Measurements from ENCODE around the gene DOCK8.

The DOCK8 gene

GRCh38 chr9:221989-222776, 7.5 kb downstream of the DOCK8 start:
- TF ChIP-seq CTCF (IDR thresholded peaks at IDR 0.05; ENCODE audit: low read length) (no peak), EZH2 (optimal IDR thresholded peaks at IDR 0.05; ENCODE audit: low read depth, low read length) (no peak), EZH2phosphoT487 (IDR thresholded peaks at IDR 0.05; ENCODE audit: low read length) (no peak)

GRCh38 chr9:223152-223551, 8.5 kb downstream of the DOCK8 start:
- H3K9ac ChIP-seq (ENCODE audit: low read length): no peak overlapping the region
- H3K9me3 ChIP-seq (replicated peaks; ENCODE audit: insufficient read depth, low read length): no peaks in the 10 kb centered on the region
- no peaks in the 10 kb centered on the region for H3K36me3 ChIP-seq (replicated peaks; ENCODE audit: insufficient read depth, low read length)
- no peaks in the 10 kb centered on the region for H3K27me3 ChIP-seq (replicated peaks; ENCODE audit: insufficient read depth, low read length)
- no peaks in the 10 kb centered on the region for H4K20me1 ChIP-seq (ENCODE audit: insufficient read depth, low read length)
- no peaks in the 10 kb centered on the region for H3F3A ChIP-seq (ENCODE audit: insufficient read depth, low read length)
- no peaks in the 10 kb centered on the region for H3K79me2 ChIP-seq (ENCODE audit: low read length)
- no peak overlapping the region for H3K4me2 ChIP-seq (ENCODE audit: low read depth, low read length)
- no peaks in the 10 kb centered on the region for H3K9me2 ChIP-seq (replicated peaks; ENCODE audit: insufficient read depth, low read length)
- DNase-seq: no peak
- no peak overlapping the region for H2AFZ ChIP-seq (ENCODE audit: low read length)
- no peak overlapping the region for H3K27ac ChIP-seq (ENCODE audit: low read length)
- TF ChIP-seq EZH2phosphoT487 (IDR thresholded peaks at IDR 0.05; ENCODE audit: low read length): no peak
- H3K4me3 ChIP-seq (ENCODE audit: low read length): no peak overlapping the region
- no peaks in the 10 kb centered on the region for H3K4me1 ChIP-seq (ENCODE audit: low read length)

More at GRCh38 chr9:221989-222776, 7.5 kb downstream of the DOCK8 start:
- Histone ChIP-seq H3K36me3 (replicated peaks; ENCODE audit: insufficient read depth, low read length) (no peaks in the 10 kb centered on the region), H3K27me3 (replicated peaks; ENCODE audit: insufficient read depth, low read length) (no peaks in the 10 kb centered on the region), H2AFZ (ENCODE audit: low read length) (no peak overlapping the region), H3K4me1 (ENCODE audit: low read length) (no peaks in the 10 kb centered on the region), H3F3A (ENCODE audit: insufficient read depth, low read length) (no peaks in the 10 kb centered on the region), H3K9me3 (replicated peaks; ENCODE audit: insufficient read depth, low read length) (no peaks in the 10 kb centered on the region), H4K20me1 (ENCODE audit: insufficient read depth, low read length) (no peaks in the 10 kb centered on the region), H3K4me3 (ENCODE audit: low read length) (no peak overlapping the region), H3K4me2 (ENCODE audit: low read depth, low read length) (no peak overlapping the region), H3K9ac (ENCODE audit: low read length) (no peak overlapping the region), H3K9me2 (replicated peaks; ENCODE audit: insufficient read depth, low read length) (no peaks in the 10 kb centered on the region), H3K27ac (ENCODE audit: low read length) (no peak overlapping the region), H3K79me2 (ENCODE audit: low read length) (no peaks in the 10 kb centered on the region)
- DNase-seq: no peak

DNA sequence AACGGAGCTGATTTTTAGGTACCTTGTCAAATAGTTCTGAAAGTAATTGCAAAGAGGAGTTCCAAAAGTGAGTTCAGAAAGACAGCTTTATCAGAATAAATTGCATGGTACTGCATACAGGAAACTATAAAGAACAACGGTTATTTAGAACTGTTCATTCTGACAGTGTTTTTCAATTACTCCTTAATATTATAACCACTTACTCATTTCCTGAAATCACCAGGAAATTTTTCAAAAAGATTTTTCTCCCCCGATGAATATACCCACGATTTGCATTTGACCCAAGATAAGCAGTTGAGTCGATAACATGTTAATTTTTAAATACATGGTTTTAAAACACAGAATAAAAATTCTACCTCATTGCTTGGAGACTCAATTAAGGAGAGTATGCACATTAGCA, 9.4 kb downstream of the DOCK8 start:
- Histone ChIP-seq H3K4me1 (ENCODE audit: low read length) (no peaks in the 10 kb centered on the region), H3K4me3 (ENCODE audit: low read length) (no peak overlapping the region), H4K20me1 (ENCODE audit: insufficient read depth, low read length) (no peaks in the 10 kb centered on the region), H3K36me3 (replicated peaks; ENCODE audit: insufficient read depth, low read length) (no peaks in the 10 kb centered on the region), H3K27me3 (replicated peaks; ENCODE audit: insufficient read depth, low read length) (no peaks in the 10 kb centered on the region), H3K9me2 (replicated peaks; ENCODE audit: insufficient read depth, low read length) (no peaks in the 10 kb centered on the region), H3K79me2 (ENCODE audit: low read length) (no peaks in the 10 kb centered on the region), H3K27ac (ENCODE audit: low read length) (no peak overlapping the region), H3F3A (ENCODE audit: insufficient read depth, low read length) (no peaks in the 10 kb centered on the region), H3K9ac (ENCODE audit: low read length) (no peak overlapping the region), H3K4me2 (ENCODE audit: low read depth, low read length) (no peak overlapping the region), H3K9me3 (replicated peaks; ENCODE audit: insufficient read depth, low read length) (no peaks in the 10 kb centered on the region), H2AFZ (ENCODE audit: low read length) (no peak overlapping the region)
- TF ChIP-seq EZH2phosphoT487 (IDR thresholded peaks at IDR 0.05; ENCODE audit: low read length) (no peak), CTCF (IDR thresholded peaks at IDR 0.05; ENCODE audit: low read length) (no peak), EZH2 (optimal IDR thresholded peaks at IDR 0.05; ENCODE audit: low read depth, low read length) (no peak)
- no peak for DNase-seq
